ENCODE results near the gene NGF. TPM values are rescaled to one million over a fixed set of nuclear protein-coding genes. Genes with fewer than 3 reads are reported as not detected.

The NGF gene
- total RNA-seq, 4 donors from 2014 or later = 1.5 to 2.3 (median 2.1) TPM

DNA sequence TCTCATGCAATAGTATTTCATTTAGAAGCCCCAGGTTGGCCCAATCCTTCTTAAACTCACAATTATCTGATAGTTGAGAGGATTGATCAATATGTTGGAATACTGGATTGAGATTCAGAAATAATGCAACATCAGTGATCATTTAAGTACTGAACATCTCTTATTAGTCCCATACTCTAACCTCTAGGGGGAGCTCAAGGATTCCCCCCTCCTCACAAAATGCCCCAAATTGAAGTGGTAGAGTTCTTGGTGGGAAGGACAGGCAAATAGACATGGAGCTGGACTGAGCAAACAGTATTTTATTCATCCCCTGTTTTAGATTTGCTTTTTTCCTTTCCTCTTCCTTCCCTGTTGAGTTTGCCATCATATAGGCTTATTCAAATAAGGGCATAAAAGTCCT, 62.8 kb downstream of the NGF start:
- TF ChIP-seq, protein P1, sequence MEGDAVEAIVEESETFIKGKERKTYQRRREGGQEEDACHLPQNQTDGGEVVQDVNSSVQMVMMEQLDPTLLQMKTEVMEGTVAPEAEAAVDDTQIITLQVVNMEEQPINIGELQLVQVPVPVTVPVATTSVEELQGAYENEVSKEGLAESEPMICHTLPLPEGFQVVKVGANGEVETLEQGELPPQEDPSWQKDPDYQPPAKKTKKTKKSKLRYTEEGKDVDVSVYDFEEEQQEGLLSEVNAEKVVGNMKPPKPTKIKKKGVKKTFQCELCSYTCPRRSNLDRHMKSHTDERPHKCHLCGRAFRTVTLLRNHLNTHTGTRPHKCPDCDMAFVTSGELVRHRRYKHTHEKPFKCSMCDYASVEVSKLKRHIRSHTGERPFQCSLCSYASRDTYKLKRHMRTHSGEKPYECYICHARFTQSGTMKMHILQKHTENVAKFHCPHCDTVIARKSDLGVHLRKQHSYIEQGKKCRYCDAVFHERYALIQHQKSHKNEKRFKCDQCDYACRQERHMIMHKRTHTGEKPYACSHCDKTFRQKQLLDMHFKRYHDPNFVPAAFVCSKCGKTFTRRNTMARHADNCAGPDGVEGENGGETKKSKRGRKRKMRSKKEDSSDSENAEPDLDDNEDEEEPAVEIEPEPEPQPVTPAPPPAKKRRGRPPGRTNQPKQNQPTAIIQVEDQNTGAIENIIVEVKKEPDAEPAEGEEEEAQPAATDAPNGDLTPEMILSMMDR (IDR thresholded peaks at IDR 0.05; ENCODE audit: low read depth) = no peak

DNA sequence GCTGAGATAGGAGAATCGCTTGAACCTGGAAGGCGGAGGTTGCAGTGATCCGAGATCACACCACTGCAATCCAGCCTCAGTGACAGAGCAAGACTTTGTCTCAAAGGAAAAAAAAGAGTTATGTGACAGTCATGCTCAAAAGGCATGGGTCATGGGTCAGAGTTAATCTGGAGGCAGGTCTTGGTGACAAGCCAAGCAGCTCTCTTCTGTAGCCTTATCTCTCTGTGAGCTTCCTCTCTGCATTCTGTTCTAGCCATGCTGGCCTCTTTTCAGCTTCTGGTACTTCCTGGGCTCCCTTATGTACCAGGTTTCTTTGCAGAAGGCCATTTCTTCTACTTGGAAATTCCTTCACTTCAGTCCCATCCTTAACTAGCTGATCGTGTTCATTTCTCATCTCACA, 63.6 kb downstream of the NGF start:
- TF ChIP-seq, protein P1 (IDR thresholded peaks at IDR 0.05; ENCODE audit: low read depth) = no peak

DNA sequence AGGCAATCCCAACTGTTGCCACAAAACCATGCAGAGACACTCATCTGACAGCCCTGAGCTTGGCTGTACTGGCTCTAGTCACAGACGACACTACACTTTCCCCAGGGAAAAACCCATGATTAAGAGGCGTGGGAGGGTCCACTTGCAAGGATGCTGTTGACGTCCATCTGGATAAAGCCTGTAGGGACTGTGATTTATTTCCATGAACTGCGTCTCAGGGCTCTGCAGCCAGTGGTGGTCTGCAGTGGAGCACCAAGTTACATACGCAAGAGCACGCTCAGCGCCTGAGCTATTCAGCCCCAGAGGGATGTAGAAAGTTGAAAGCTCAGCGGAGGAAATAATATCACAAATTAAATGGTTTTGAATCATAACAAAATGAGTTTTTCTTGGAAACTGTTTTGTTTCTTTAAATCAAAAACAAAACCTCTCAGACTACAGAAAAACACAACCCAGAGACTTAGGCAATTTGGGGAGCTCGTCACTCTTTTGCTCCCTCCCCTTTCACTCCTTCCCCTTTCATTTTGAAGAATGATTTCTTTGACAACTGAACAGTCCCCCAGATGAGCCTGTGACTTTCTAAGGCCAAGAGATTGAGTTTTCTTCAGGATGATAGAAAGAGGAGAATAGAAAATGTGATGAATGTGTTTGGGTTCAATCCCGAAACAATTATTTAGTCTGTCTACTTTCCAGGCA, 71.2 kb downstream of the NGF start:
- TF ChIP-seq, protein P1 (IDR thresholded peaks at IDR 0.05; ENCODE audit: low read depth) = no peak

DNA sequence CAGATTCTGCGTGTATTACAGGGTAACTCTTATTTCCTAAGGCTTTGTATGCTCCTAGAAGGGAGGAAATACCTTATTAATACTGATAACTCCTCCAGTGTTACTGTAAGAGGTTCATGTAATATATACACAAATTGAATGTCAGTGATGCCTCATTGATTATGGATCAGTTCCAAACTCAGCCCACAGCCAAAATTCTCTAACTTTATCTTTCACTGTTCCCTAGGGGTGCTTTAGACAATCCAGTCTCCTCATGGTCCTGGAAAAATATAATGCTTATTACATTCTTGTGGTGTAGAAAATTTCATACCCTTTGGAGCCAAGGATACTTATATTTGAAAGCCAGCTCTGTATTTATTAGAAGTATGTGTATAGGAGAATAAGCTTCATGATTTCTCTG, 73.0 kb downstream of the NGF start:
- TF ChIP-seq, protein P1 (IDR thresholded peaks at IDR 0.05; ENCODE audit: low read depth) = no peak

DNA sequence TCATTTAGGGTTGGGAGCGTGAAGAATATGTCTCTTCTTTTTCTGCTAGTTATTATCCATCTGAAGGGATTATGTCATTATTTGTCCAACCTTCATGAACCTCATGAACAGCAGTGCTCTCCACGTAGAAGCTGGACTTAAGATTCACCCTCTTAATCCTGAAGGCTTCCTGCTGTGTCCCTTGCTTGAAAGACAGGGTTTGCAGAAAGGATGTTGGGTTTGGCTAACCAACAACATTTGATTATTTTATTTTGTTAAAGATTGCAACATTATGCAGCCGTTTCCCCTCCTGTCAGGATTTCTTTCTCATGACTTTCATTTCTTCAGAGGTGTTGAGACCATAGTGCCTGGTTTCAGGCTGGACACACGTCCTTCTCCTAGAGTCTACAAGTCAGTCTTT, 75.2 kb downstream of the NGF start:
- TF ChIP-seq, protein P1 (IDR thresholded peaks at IDR 0.05; ENCODE audit: low read depth) = no peak

DNA sequence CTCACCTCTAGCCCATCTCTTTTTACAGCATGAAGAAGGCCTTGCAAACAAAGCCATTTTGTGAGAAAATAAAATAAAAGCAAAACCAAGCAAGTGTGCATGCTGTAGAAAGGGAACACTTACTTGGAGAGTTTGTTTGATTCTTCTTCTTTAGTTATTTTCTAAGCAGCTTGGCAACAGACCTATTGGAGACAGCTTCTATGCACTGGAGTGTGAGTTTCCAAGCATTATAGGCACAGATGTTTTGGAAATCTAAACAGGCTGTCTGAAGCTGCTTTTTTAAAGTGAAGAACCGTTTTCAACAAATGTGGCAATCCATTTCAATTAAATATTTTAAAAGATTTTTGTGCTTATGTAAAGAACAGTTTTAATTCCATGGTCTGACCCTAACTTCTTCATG, 76.6 kb downstream of the NGF start:
- TF ChIP-seq, protein P1 (IDR thresholded peaks at IDR 0.05; ENCODE audit: low read depth) = no peak

DNA sequence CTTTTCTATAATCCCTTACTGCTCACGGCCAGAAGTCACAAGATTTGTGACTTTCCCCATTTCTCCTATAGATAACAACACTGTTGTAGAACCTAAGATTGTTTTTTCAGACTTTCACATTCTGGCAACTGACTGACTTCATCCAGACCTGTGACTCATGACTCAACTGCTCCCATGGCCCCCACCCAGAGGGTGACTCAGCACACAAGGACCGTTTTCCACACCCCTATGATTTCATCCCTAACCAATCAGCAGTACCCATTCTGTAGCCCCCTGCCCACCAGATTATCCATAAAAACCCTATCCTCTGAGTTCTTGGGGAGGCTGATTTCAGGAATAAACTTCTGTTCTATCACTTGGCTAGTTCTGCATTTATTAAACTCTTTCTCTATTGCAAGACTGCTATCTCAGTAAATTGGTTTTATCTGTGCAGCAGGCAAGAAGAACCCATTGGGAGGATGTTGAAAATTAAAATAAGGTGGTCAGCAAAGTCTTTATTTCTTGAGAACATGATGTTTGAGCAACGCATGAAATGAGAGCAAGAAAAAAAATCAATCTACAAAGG, 79.7 kb downstream of the NGF start:
- TF ChIP-seq, protein P1 (IDR thresholded peaks at IDR 0.05; ENCODE audit: low read depth) = no peak
